HG03095 (cell line): Measurements from ENCODE around the gene ZNF385D.

Experiments
- ATAC-seq: cut with Tn5 transposase; IDR thresholded peaks from one replicate; pipeline ENCODE4 v1.9.1; 2021; ENCODE audit warnings: moderate library complexity; ENCODE audit not compliant: unreplicated experiment

The ZNF385D gene

DNA sequence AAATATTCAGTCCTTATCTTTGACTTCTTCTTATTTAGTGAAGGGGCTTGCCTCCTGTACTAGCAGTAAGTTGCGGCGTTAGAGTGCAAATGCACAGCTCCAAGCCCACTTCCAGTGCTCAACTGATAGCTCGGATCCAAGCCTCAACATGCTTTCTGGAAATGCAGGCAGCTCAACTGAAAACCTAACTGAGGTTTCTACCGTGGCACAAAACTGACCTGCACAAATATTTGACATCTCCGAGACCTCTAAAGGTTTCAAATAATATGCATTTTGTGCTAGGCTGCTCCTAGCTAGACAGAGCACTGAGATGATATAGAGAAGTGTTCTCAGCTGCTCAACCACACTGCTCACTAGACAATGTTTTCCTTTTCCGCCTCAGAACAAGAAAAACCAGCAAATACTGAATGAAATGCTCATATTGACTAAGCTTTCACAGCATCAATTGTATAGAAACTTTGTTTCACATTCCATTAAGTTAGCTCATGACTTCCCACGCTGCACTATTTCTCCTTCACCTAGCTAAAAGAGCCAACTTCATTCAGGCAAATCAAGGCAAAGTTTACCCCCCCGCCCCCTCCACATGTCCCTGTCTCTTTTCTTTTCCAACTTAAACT is 822 bp downstream of the ZNF385D start:
- no peak for ATAC-seq

GRCh38 chr3:21747966-21748555 is 2.9 kb downstream of the ZNF385D start:
- no peak for ATAC-seq

- no peak for ATAC-seq
These were observed 3.6 kb downstream of the ZNF385D start for GRCh38 chr3:21747376-21747775.

DNA sequence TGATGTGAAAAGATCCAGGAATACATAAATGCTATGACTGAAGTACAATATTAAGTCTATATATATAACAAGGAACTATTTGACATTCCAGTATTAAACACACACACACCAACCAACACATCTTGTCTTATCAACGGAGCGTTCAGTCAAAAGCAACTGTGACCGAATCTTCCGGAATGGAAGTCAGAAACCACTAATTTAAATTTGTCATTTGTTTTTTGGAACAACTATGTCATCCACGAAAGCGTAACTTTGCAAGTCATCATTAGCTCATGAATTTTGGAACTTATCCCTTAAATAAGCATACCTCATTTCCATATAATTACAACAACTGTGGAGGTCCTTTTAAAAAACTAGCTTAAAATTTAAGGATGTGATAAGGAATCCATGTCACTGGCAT is 5.0 kb downstream of the ZNF385D start:
- ATAC-seq: no peak

DNA sequence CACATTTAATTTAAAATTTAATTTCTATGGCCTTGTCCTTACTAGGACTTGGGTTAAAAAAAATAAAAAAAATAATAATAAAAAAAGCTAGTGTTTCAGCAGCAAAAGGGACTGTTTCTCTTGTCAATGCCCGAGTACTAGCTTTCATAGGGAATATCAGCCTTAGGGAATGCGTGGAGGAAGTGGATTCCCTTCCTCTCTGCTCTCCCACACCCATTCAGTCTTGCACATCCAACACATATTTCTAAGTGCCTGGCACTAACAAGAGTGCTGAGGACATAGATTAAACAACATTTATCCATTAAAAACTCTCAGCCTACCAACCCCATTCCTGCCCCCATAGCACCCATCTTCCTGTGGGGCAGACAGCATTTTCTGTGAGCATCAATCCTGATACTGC is 6.2 kb downstream of the ZNF385D start:
- ATAC-seq: no peak

- no peak for ATAC-seq
These were observed 11.9 kb downstream of the ZNF385D start for GRCh38 chr3:21738935-21739702.

- ATAC-seq: no peak
These were observed 12.7 kb downstream of the ZNF385D start for GRCh38 chr3:21738283-21738682.

GRCh38 chr3:21734746-21735145 is 16.3 kb downstream of the ZNF385D start:
- no peak for ATAC-seq

DNA sequence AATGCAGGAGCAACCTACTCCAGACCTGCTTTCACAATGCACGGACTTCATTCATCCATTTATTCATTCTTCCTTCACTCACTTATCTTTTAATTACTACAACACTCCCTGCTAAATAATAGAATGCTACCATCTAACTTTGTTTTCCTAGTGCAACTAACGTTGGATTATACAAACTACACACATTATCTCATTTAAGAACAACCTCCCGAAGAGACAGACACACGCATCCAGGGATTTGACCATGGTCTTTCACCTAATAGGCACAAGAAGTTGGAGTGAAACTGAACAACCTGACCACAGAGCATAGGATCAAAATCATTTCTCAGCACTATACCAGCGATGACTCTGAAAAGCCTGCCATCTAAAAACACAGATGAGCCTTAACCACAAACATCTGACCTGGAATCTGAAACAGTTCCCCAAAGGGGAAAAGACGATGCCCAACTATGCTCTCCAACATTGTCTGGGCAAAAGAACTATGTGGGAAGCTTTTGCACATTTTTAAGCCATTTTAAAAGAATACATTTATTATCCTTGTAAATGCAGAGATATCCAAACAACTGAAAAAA is 21.0 kb downstream of the ZNF385D start:
- ATAC-seq: no peak

- no peak for ATAC-seq
These were observed 21.7 kb downstream of the ZNF385D start for GRCh38 chr3:21729331-21729730.

- no peak for ATAC-seq
These were observed 28.2 kb downstream of the ZNF385D start for GRCh38 chr3:21722768-21723167.

DNA sequence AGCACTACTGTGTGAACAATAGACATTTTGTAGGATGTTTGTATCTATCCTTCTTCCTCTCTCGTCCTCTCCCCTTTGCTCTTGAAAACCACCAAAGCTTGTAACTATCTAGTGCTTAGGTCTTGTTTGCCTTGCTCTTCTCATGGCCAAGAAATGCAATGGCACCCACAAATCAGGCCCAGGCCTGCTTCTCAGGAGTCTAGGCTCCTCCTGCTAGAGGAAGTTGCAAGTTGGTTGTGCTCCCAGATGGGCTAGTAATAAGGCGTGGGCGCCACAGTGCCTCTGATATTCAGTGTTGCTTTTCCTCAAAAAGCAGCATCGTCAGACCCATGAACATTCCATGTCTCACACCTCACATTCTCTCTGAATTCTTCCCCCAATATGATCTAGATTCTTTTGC is 28.7 kb downstream of the ZNF385D start:
- ATAC-seq: no peak

- no peak for ATAC-seq
These were observed 31.9 kb downstream of the ZNF385D start for GRCh38 chr3:21718943-21719591.

GRCh38 chr3:21718161-21718765 is 32.7 kb downstream of the ZNF385D start:
- ATAC-seq: no peak

- ATAC-seq: no peak
These were observed 35.3 kb downstream of the ZNF385D start for GRCh38 chr3:21715662-21716061.

DNA sequence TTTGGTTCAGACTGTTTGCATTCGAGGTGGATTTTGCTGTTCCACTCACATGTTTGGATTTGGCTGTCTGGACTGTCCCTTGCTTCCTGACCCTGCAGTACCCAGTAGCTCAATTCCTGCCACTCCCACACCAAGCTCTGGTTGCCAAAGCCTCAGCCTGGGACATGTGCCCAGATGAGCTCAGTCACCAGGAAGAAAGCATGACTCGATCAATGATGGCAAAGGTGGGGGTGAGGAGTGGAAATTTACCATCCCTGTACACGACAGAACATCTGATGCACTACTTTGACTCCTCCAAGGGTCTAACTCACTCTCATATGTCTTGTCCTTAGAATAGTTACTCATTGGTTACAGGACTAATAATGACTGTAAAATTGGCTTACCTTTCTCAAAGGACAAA is 45.2 kb downstream of the ZNF385D start:
- no peak for ATAC-seq

GRCh38 chr3:21704796-21705195 is 46.2 kb downstream of the ZNF385D start:
- no peak for ATAC-seq

- ATAC-seq: no peak
These were observed 47.7 kb downstream of the ZNF385D start for GRCh38 chr3:21703291-21703690.

- no peak for ATAC-seq
These were observed 53.3 kb downstream of the ZNF385D start for GRCh38 chr3:21697707-21698106.

- no peak for ATAC-seq
These were observed 56.5 kb downstream of the ZNF385D start for GRCh38 chr3:21694506-21694905.

- ATAC-seq: no peak
These were observed 60.0 kb downstream of the ZNF385D start for GRCh38 chr3:21691036-21691435.
